Stomach (tissue), 9 donors: Measurements from ENCODE around the gene TCOF1. TPM values are rescaled to one million over a fixed set of nuclear protein-coding genes. Genes with fewer than 3 reads are reported as not detected.

ENCODE experiments used
- DNase-seq, 2 donors: peaks; one replicate each; pipeline versions ENCODE4 v3.0.0 to v3.0.0-alpha.2; 2013 to 2019
- H3K27ac ChIP-seq, 5 donors: fragments of 200-600 bp in 4 of 5; sonication (generic) in 4 of 5; one replicate each; pipeline ENCODE4 v1.5.1; 2013 to 2019; ENCODE audit warnings: mild to moderate bottlenecking in 1 of 5, moderate library complexity in 1 of 5
- H3K27me3 ChIP-seq, 3 donors: fragments of 200-600 bp; sonication (generic); one replicate each; pipeline ENCODE4 v1.5.1; 2017 to 2019; ENCODE audit warnings: mixed run types in 1 of 3
- H3K36me3 ChIP-seq, 4 donors: fragments of 200-600 bp; sonication (generic); 1 replicate in 3 of 4; 2 replicates in 1 of 4; pipeline ENCODE4 v1.5.1; 2016 to 2019
- H3K4me1 ChIP-seq, 4 donors: fragments of 200-600 bp; sonication (generic); one replicate each; pipeline ENCODE4 v1.5.1; 2016 to 2019
- H3K4me3 ChIP-seq, 4 donors: fragments of 200-600 bp; sonication (generic) in 3 of 4; one replicate each; pipeline ENCODE4 v1.5.1; 2016 to 2019; ENCODE audit warnings: mild to moderate bottlenecking in 1 of 4
- H3K9me3 ChIP-seq, 4 donors: fragments of 200-600 bp; sonication (generic); one replicate each; pipeline ENCODE4 v1.5.1; 2016 to 2019
- CTCF ChIP-seq, 7 experiments: fragments of 450-650 bp in 4 of 7; fragments of 200-600 bp in 3 of 7; sonication (generic) in 3 of 7; IDR thresholded peaks; one replicate each; pipeline ENCODE4 v1.5.1; 2016 to 2019; ENCODE audit warnings: antibody characterized with exemption in 7 of 7, control low read depth in 2 of 7, mild to moderate bottlenecking in 1 of 7
- EP300 ChIP-seq: sonication (generic); formaldehyde crosslinking; IDR thresholded peaks from one replicate; pipeline ENCODE4 v1.6.1; 2017; ENCODE audit warnings: antibody characterized with exemption
- POLR2A ChIP-seq, 4 donors: fragments of 450-650 bp; IDR thresholded peaks; one replicate each; pipeline ENCODE4 v1.6.1; 2016; ENCODE audit warnings: antibody characterized with exemption in 4 of 4, control low read depth in 2 of 4, mild to moderate bottlenecking in 1 of 4, moderate library complexity in 1 of 4
- POLR2AphosphoS5 ChIP-seq, 3 donors: sonication (generic); formaldehyde crosslinking; IDR thresholded peaks; one replicate each; pipeline ENCODE4 v1.6.1; 2016; ENCODE audit warnings: antibody characterized with exemption in 3 of 3
- WGBS, 5 donors: extraction: QIAGEN DNeasy Blood & Tissue Kit in 3 of 5; methylation state at CpG; one replicate each; pipeline versions ENCODE4 v1.1.5 to v1.1.7; 2013 to 2018; 5-methylcytosine and 5-hydroxymethylcytosine counted together
- intact Hi-C: fragments of 100-400 bp; cut with DNase I; formaldehyde crosslinking; loops from one replicate; pipeline ENCODE4 v1.15.1; 2023; ENCODE audit warnings: low total_unique reads
- polyA plus RNA-seq, 3 donors: library from polyadenylated mRNA; stranded (reverse); fragments of 200-250 nt; gene quantifications; one replicate each; pipeline ENCODE4 v1.2.3, GENCODE V29; 2013
- total RNA-seq, 5 donors: library from RNA; depleted of rRNA; stranded (reverse); fragments of >200 nt; gene quantifications; one replicate each; pipeline versions ENCODE4 v1.1.0 to v1.2.3, GENCODE V29; 2014 to 2016
- donor health status: healthy with polysubstance abuse.
- donor health status: Bipolar disorder and iron deficiency.
- donor health status: healthy.

The TCOF1 gene
- total and polyA plus RNA-seq, 8 donors: 11.7 to 74.1 (median 27.0) TPM

GRCh38 chr5:150395688-150395975, 38.1 kb downstream of the TCOF1 start:
- TF ChIP-seq POLR2A (IDR thresholded peaks at IDR 0.05): no peak
- no peak for TF ChIP-seq POLR2AphosphoS5 (IDR thresholded peaks at IDR 0.05)
- no peak for TF ChIP-seq EP300
- TF ChIP-seq CTCF (IDR thresholded peaks at IDR 0.05): no peak
- no peaks in the 10 kb centered on the region for H3K4me1 ChIP-seq
- no peaks in the 10 kb centered on the region for H3K27me3 ChIP-seq
- no peak overlapping the region for H3K27ac ChIP-seq
- WGBS, 5 donors: 73 to 91% (median 83%) methylated on average over 2 of the region's 2 CpGs
- no peak for DNase-seq
- intact Hi-C loops: no loop called here
- H3K4me3 ChIP-seq: no peak overlapping the region
- no peaks in the 10 kb centered on the region for H3K9me3 ChIP-seq
- H3K36me3 ChIP-seq: peaks cover 72 to 100% (median 100%) of the 10 kb centered on the region in 4 donors

DNA sequence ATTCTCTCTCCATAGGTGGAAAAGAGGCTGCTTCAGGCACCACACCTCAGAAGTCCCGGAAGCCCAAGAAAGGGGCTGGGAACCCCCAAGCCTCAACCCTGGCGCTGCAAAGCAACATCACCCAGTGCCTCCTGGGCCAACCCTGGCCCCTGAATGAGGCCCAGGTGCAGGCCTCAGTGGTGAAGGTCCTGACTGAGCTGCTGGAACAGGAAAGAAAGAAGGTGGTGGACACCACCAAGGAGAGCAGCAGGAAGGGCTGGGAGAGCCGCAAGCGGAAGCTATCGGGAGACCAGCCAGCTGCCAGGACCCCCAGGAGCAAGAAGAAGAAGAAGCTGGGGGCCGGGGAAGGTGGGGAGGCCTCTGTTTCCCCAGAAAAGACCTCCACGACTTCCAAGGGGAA, 38.8 kb downstream of the TCOF1 start:
- H3K36me3 ChIP-seq: peaks cover 72 to 100% (median 100%) of the 10 kb centered on the region in 4 donors
- WGBS, 5 donors: 94 to 97% (median 96%) methylated on average over 7 of the region's 7 CpGs

DNA sequence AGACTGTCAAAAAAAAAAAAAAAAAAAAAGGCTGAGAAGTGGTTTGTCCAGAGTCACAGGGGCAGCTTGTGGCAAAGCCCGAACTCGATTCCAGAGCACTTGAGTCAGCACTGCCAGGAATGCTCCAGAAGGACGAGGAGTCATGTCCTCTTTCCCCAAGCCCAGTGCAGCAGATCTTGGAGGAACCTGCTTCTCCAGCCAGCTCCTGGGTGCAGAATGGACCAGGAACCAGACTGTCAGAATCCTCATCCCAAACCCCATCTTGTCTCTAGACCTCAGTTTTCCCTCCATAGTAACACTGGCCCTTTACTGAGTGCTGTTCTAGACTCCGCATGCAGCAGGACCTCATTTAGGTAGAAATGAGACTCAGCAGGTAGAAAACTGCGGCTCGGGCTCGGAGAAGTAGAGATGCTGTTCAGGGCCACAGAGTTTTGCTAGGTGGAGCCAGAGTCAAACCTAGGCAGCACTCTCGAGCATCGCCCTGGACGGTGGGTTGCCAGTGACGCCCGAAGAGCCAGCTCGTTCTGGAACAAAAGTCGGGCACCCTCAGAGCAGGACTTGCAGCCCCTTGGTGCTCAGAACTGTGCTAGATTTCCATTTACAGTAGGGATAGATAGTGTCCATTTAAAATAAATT, 39.8 kb downstream of the TCOF1 start:
- H3K36me3 ChIP-seq: peaks cover 73 to 100% (median 100%) of the 10 kb centered on the region in 4 donors
- intact Hi-C loops: no loop called here
- DNase-seq: no peak
- WGBS, 5 donors: 92 to 96% (median 93%) methylated on average over 14 of the region's 14 CpGs
- H3K9me3 ChIP-seq: no peaks in the 10 kb centered on the region
- no peak overlapping the region for H3K27ac ChIP-seq
- H3K27me3 ChIP-seq: no peaks in the 10 kb centered on the region
- H3K4me1 ChIP-seq: no peaks in the 10 kb centered on the region
- no peak overlapping the region for H3K4me3 ChIP-seq
- TF ChIP-seq POLR2AphosphoS5 (IDR thresholded peaks at IDR 0.05) (no peak), EP300 (no peak), POLR2A (IDR thresholded peaks at IDR 0.05) (no peak), CTCF (IDR thresholded peaks at IDR 0.05) (no peak)

More for the DNA sequence above, 38.8 kb downstream of the TCOF1 start:
- Histone ChIP-seq H3K27ac (no peak overlapping the region), H3K27me3 (no peaks in the 10 kb centered on the region), H3K9me3 (no peaks in the 10 kb centered on the region), H3K4me3 (no peak overlapping the region), H3K4me1 (no peaks in the 10 kb centered on the region)
- TF ChIP-seq POLR2A (IDR thresholded peaks at IDR 0.05) (no peak), CTCF (IDR thresholded peaks at IDR 0.05) (no peak), POLR2AphosphoS5 (IDR thresholded peaks at IDR 0.05) (no peak), EP300 (no peak)
- no peak for DNase-seq
- intact Hi-C loops: no loop called here

- peaks cover 74 to 100% (median 100%) of the 10 kb centered on the region in 4 donors for H3K36me3 ChIP-seq
- WGBS, 5 donors: 87 to 92% (median 91%) methylated on average over 13 of the region's 13 CpGs
- no peak for DNase-seq
- H3K27ac ChIP-seq: no peak overlapping the region
- TF ChIP-seq POLR2A (IDR thresholded peaks at IDR 0.05): no peak
- no peak for TF ChIP-seq CTCF (IDR thresholded peaks at IDR 0.05)
- no peak for TF ChIP-seq EP300
- no peak for TF ChIP-seq POLR2AphosphoS5 (IDR thresholded peaks at IDR 0.05)
- no peaks in the 10 kb centered on the region for H3K27me3 ChIP-seq
- no peak overlapping the region for H3K4me3 ChIP-seq
- intact Hi-C loops: no loop called here
- no peaks in the 10 kb centered on the region for H3K9me3 ChIP-seq
- H3K4me1 ChIP-seq: no peaks in the 10 kb centered on the region
These were observed 40.6 kb downstream of the TCOF1 start for GRCh38 chr5:150397782-150398721.
